ENCODE results near the gene LPCAT4.
"Not testable (repeated sequence)": the region's sequence is repeated elsewhere in the genome, so short reads cannot be mapped to it uniquely, and the experiment has no call there.

LPCAT4 gene

GRCh38 chr15:34342737-34343575 lies 24.0 kb downstream of the LPCAT4 start, which contains the start of the genes NOP10 and NUTM1:
NOP10 (minus strand) TSS chr15:34343136; CDS start chr15:34343073, 63 bp downstream.
NUTM1 (plus strand) TSS chr15:34343315; CDS start chr15:34343697, 382 bp downstream.
- Histone ChIP-seq H3K27me3 (ENCODE audit: insufficient read depth, low read length, poor library complexity, severe bottlenecking) (no peaks in the 10 kb centered on the region), H3K9ac (ENCODE audit: low read depth, low read length, poor library complexity, severe bottlenecking) (peak within 1 kb of the TSS; percentile 95), H3F3A (ENCODE audit: low read depth) (no peaks in the 10 kb centered on the region), H3K4me1 (ENCODE audit: insufficient read depth, low read length, poor library complexity, severe bottlenecking) (peaks cover 31% of the 10 kb centered on the region), H4K20me1 (ENCODE audit: insufficient read depth, low read length, poor library complexity, severe bottlenecking) (peaks cover 12% of the 10 kb centered on the region), H3K79me2 (ENCODE audit: insufficient read depth, low read length) (peaks cover 42% of the 10 kb centered on the region), H3K4me2 (ENCODE audit: low read depth, low read length, poor library complexity, severe bottlenecking) (peak within 1 kb of the TSS; percentile 81), H3K4me3 (ENCODE audit: low read length, poor library complexity, severe bottlenecking) (peak within 1 kb of the TSS; percentile 90), H3K9me2 (replicated peaks; ENCODE audit: low read depth, low read length) (no peaks in the 10 kb centered on the region), H2AFZ (ENCODE audit: low read length) (peak within 1 kb of the TSS; percentile 89), H3K36me3 (ENCODE audit: insufficient read depth, low read length) (no peaks in the 10 kb centered on the region), H3K9me3 (ENCODE audit: insufficient read depth, low read depth, low read length) (no peaks in the 10 kb centered on the region)
- TF ChIP-seq CTCF (conservative IDR thresholded peaks at IDR 0.05; ENCODE audit: low read length) (peak; percentile 85), EZH2phosphoT487 (IDR thresholded peaks at IDR 0.05; ENCODE audit: borderline replicate concordance) (no peak)

GRCh38 chr15:34342213-34342736 lies 24.7 kb downstream of the LPCAT4 start:
- not testable (repeated sequence) for H3K9me2 ChIP-seq (replicated peaks; ENCODE audit: low read depth, low read length); H3K27me3 ChIP-seq (ENCODE audit: insufficient read depth, low read length, poor library complexity, severe bottlenecking); H3K9me3 ChIP-seq (ENCODE audit: insufficient read depth, low read depth, low read length); H3K36me3 ChIP-seq (ENCODE audit: insufficient read depth, low read length); H3F3A ChIP-seq (ENCODE audit: low read depth)
- H3K4me2 ChIP-seq (ENCODE audit: low read depth, low read length, poor library complexity, severe bottlenecking), result peak overlapping the region; percentile 81
- H4K20me1 ChIP-seq (ENCODE audit: insufficient read depth, low read length, poor library complexity, severe bottlenecking), result peaks cover 12% of the 10 kb centered on the region
- peak overlapping the region; percentile 90 for H3K4me3 ChIP-seq (ENCODE audit: low read length, poor library complexity, severe bottlenecking)
- H3K4me1 ChIP-seq (ENCODE audit: insufficient read depth, low read length, poor library complexity, severe bottlenecking), result peaks cover 31% of the 10 kb centered on the region
- H3K79me2 ChIP-seq (ENCODE audit: insufficient read depth, low read length), result peaks cover 46% of the 10 kb centered on the region
- H2AFZ ChIP-seq (ENCODE audit: low read length), result peak overlapping the region; percentile 89; the same call in 1 of the 2 replicates
- H3K9ac ChIP-seq (ENCODE audit: low read depth, low read length, poor library complexity, severe bottlenecking), result peak overlapping the region; percentile 95

- peak overlapping the region; percentile 95 for H3K9ac ChIP-seq (ENCODE audit: low read depth, low read length, poor library complexity, severe bottlenecking)
- H3F3A ChIP-seq (ENCODE audit: low read depth), result no peaks in the 10 kb centered on the region
Measured at GRCh38 chr15:34341381-34342212, 25.4 kb downstream of the LPCAT4 start.

More at GRCh38 chr15:34341381-34342212, 25.4 kb downstream of the LPCAT4 start:
- Histone ChIP-seq H3K4me3 (ENCODE audit: low read length, poor library complexity, severe bottlenecking) (peak overlapping the region; percentile 90), H3K4me1 (ENCODE audit: insufficient read depth, low read length, poor library complexity, severe bottlenecking) (peaks cover 36% of the 10 kb centered on the region), H3K9me2 (replicated peaks; ENCODE audit: low read depth, low read length) (no peaks in the 10 kb centered on the region), H4K20me1 (ENCODE audit: insufficient read depth, low read length, poor library complexity, severe bottlenecking) (peaks cover 12% of the 10 kb centered on the region), H3K4me2 (ENCODE audit: low read depth, low read length, poor library complexity, severe bottlenecking) (peak overlapping the region; percentile 81), H3K79me2 (ENCODE audit: insufficient read depth, low read length) (peaks cover 53% of the 10 kb centered on the region), H3K9me3 (ENCODE audit: insufficient read depth, low read depth, low read length) (no peaks in the 10 kb centered on the region), H3K36me3 (ENCODE audit: insufficient read depth, low read length) (no peaks in the 10 kb centered on the region), H3K27me3 (ENCODE audit: insufficient read depth, low read length, poor library complexity, severe bottlenecking) (no peaks in the 10 kb centered on the region), H2AFZ (ENCODE audit: low read length) (no peak overlapping the region)
- TF ChIP-seq EZH2phosphoT487 (IDR thresholded peaks at IDR 0.05; ENCODE audit: borderline replicate concordance), result no peak
- no peak for TF ChIP-seq CTCF (conservative IDR thresholded peaks at IDR 0.05; ENCODE audit: low read length)

Data from Loucy (cell line).